PFSK-1 (cell line): ENCODE results near the gene CMIP.

Source experiments
- FOXP2 ChIP-seq: optimal IDR thresholded peaks from 2 replicates; pipeline ENCODE3; 2011; ENCODE audit warnings: borderline replicate concordance, control low read depth, inconsistent platforms; ENCODE audit not compliant: insufficient read depth; ENCODE audit errors: extremely low read length, extremely low read depth
- POLR2AphosphoS5 ChIP-seq: IDR thresholded peaks from 2 replicates; pipeline ENCODE4 v1.6.1; 2012; ENCODE audit warnings: low read depth, mild to moderate bottlenecking, control low read depth, low read length, moderate library complexity
- SIN3A ChIP-seq: IDR thresholded peaks from 2 replicates; pipeline ENCODE4 v1.6.1; 2012; ENCODE audit warnings: mild to moderate bottlenecking, low read length, moderate library complexity, borderline replicate concordance; ENCODE audit not compliant: insufficient read depth
- TAF1 ChIP-seq: IDR thresholded peaks from 2 replicates; pipeline ENCODE4 v1.6.1; 2012; ENCODE audit warnings: low read length, control low read depth, borderline replicate concordance; ENCODE audit not compliant: insufficient read depth
- TF ChIP-seq, protein P1 (sequence below), 2 experiments: IDR thresholded peaks; 2 replicates each; pipeline versions ENCODE4 v1.6.1 to v1.8.0; 2011 to 2012; ENCODE audit warnings: low read depth in 2 of 2, low read length in 2 of 2, control low read depth in 1 of 2, inconsistent platforms in 1 of 2, mild to moderate bottlenecking in 1 of 2, moderate library complexity in 1 of 2; ENCODE audit not compliant: insufficient read depth in 1 of 2

Gene CMIP

GRCh38 chr16:81633147-81633619, 188.6 kb downstream of the CMIP start:
- TF ChIP-seq, protein P1, sequence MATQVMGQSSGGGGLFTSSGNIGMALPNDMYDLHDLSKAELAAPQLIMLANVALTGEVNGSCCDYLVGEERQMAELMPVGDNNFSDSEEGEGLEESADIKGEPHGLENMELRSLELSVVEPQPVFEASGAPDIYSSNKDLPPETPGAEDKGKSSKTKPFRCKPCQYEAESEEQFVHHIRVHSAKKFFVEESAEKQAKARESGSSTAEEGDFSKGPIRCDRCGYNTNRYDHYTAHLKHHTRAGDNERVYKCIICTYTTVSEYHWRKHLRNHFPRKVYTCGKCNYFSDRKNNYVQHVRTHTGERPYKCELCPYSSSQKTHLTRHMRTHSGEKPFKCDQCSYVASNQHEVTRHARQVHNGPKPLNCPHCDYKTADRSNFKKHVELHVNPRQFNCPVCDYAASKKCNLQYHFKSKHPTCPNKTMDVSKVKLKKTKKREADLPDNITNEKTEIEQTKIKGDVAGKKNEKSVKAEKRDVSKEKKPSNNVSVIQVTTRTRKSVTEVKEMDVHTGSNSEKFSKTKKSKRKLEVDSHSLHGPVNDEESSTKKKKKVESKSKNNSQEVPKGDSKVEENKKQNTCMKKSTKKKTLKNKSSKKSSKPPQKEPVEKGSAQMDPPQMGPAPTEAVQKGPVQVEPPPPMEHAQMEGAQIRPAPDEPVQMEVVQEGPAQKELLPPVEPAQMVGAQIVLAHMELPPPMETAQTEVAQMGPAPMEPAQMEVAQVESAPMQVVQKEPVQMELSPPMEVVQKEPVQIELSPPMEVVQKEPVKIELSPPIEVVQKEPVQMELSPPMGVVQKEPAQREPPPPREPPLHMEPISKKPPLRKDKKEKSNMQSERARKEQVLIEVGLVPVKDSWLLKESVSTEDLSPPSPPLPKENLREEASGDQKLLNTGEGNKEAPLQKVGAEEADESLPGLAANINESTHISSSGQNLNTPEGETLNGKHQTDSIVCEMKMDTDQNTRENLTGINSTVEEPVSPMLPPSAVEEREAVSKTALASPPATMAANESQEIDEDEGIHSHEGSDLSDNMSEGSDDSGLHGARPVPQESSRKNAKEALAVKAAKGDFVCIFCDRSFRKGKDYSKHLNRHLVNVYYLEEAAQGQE (IDR thresholded peaks at IDR 0.05; ENCODE audit: insufficient read depth in 1 of 2, low read depth in 2 of 2, low read length in 2 of 2) = no peak
- no peak for TF ChIP-seq SIN3A
- no peak for TF ChIP-seq TAF1
- no peak for TF ChIP-seq POLR2AphosphoS5
- no peak for TF ChIP-seq FOXP2

- TF ChIP-seq POLR2AphosphoS5 (no peak), TAF1 (no peak), SIN3A (no peak), FOXP2 (no peak)
- TF ChIP-seq, protein P1 (IDR thresholded peaks at IDR 0.05; ENCODE audit: insufficient read depth in 1 of 2, low read depth in 2 of 2, low read length in 2 of 2) = no peak
Observed at GRCh38 chr16:81633680-81634379, 189.2 kb downstream of the CMIP start.

GRCh38 chr16:81634380-81635062, 189.9 kb downstream of the CMIP start:
- TF ChIP-seq TAF1 (no peak), FOXP2 (no peak), SIN3A (no peak), POLR2AphosphoS5 (no peak)
- TF ChIP-seq, protein P1 (IDR thresholded peaks at IDR 0.05; ENCODE audit: insufficient read depth in 1 of 2, low read depth in 2 of 2, low read length in 2 of 2) = no peak

DNA sequence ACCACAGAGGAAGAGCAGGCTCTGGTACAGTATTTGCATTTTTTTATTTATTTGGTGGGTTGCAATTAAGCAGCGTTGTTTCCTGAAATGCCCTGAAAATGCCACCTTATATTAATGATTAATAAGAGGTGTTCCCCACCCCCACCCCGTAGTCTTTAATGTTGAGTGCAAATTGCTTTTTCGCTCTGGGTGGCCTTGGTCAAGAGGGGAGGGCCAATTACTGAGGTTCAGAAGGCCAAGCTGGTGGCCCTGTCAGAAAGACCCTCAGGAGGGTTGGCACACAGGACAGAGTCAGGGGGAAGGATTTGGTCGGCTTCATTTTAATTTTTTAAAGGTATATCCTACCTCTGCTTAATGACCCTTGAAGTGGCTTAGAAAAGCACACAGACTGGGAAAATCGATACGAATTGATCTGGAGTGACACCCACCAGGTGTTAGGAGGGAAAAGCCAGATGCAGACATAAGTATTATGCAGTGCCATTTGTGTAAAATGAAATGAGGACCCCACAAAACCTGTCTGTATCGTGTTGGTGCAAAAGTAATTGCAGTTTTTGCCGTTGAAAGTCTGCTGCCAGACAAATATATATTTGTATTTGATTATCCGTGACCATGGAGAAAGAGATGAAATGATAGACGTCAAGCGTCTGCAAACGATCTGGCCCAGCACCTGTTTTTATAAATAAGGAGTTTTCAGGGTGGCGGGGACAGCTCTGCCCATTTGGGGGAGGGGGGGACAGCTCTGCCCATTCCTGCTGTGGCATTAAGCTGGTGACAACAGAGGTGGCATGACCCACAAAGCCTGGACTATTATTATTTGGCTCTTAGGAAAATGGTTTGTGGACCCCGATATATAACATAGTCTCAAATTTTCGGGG, 190.7 kb downstream of the CMIP start:
- TF ChIP-seq, protein P1 (IDR thresholded peaks at IDR 0.05; ENCODE audit: insufficient read depth in 1 of 2, low read depth in 2 of 2, low read length in 2 of 2) = no peak
